NCI-H2196 (cell line): Measurements from ENCODE around the gene MTSS2.

Experiments
- DNase-seq: peaks from one replicate; lab custom pipeline; 2025; ENCODE audit not compliant: unreplicated experiment; lab: John Stamatoyannopoulos, UW

Gene MTSS2

DNA sequence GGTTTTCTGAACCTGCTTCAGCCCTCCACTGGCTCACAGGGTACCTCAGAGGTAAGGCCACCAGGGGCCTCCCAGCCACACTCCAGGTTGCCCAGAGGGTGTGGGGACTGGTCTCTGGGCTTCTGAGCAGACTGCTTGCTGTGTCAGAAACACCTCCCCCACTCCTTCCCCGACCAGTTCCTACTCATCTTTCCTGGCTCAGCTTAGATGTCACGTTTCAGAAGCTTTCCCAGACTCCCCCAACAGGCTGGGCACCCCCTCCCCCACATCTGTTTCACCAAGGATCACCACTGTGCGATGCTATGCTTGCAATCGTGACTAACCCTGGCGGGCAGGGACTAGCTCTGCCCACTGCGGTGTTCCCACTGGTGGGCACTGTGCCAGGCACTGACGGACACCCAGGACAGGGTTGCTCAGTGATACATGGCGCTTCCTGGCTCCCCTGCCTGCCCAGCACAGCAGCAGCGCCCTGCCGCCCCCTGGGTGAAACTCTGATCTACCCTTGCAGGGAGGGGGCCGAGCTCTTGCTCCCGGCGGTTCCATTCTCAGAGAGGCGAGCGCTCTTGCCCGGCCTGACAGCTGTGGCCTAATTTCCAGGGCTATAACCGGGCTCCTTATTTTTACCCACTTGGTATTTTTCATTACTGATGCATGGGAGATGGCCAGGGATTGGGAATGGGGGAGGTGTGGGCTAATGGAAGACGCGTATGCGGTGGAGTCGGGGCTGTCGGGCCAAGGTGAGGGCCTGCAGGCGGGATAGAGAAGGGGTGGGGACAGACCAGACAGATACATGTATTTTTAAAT, 29.4 kb upstream of the MTSS2 start:
- peak; percentile 79 for DNase-seq

DNA sequence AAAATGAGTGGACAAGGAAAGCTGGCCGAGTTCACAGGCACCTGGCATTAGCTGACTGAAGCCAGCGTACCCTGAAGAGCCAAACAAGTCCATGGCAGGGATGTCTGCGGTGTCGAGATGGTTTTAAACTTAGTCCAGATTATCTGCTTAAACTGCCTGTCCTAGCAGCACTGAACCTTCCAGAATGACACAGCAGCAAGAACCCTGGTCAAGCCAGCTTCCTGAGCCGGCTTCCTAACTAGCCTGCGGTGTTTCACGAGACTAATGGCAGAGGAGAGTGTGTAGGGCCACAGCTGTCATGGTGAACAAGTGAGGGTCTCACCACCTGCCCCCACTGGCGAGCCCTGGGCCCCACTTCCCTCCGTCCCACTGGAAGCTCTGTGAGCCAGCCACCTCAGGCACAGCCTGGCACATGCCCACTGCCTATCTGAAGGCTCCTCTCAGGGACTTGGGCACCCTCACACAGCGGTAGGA, 28.8 kb upstream of the MTSS2 start:
- DNase-seq, result no peak

DNA sequence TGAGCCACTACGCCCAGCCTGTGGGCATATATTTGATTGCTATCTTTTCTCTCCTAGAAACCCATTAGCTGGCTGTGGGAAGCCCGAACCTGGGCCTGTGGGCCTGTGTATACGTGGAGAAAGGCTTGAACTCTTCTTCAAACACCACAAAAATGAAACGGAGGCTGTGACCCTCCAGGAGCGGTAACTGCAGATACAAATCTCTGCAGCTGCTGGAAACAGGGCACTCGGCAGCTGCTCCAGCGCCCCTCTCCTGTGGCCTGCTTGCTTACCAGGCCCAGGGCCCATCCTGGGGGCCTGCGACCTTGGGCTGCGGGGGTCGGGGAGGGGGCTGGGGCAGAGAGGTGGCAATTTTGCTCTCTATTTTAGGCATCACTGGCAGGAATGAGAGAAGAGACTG, 28.0 kb upstream of the MTSS2 start:
- DNase-seq, result no peak

DNA sequence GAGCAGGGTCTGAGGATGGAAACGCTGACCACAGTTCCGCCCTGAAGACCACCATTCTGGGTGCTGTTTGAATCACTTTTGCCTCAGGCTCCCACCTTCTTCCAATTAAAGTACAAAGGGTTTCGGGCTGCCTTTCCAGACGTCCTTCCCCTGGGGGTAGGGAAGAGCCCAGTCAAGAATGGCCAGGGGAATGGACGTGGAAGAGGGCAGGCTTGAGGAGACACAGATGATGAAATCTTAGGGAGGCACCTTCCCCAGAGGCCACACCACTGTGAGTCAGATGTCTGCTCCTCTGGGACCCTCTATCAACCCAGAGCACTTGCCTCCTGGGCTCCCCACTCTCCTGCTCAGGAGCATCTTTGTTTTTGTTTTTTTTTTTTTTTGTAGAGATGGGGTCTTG, 27.5 kb upstream of the MTSS2 start:
- DNase-seq, result no peak

DNA sequence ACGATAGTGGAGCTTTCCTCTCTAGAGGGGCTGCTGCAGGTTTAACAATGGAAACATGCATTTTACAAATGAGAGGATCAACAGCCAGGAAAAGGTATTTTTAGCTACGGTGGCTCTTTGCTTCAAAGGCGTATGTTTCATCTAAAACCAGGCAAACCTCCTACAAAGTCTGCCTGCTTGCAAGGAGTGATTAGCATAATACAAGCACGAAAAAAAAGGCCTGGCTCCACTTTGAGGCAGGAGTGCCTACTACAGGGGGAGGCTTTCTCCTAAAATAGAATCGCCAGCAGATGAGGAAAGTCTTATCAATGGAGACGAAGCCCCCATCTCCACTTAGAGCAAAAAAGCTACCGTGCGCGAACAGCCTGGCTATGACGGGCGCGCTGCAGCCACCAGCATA, 27.1 kb upstream of the MTSS2 start:
- DNase-seq, result no peak

DNA sequence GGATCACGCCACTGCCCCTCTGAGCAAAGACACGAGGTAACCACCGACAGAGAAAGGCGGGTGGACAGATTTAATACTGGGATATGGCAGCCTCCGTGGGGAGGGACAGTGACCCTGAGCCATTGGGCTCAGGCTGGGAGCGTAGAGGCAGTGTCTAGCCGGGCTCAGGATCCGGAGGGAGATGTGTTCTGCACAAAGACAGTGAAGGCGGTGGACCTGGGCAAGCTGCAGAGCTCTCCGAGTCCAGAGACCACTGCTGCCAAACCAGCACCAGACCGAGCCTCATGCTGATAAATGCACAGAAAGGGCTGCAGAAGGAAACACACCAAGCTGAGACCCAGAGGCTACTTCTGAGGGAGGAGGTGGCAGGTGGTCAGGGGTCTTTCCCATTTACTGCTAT, 26.5 kb upstream of the MTSS2 start:
- no peak for DNase-seq

DNA sequence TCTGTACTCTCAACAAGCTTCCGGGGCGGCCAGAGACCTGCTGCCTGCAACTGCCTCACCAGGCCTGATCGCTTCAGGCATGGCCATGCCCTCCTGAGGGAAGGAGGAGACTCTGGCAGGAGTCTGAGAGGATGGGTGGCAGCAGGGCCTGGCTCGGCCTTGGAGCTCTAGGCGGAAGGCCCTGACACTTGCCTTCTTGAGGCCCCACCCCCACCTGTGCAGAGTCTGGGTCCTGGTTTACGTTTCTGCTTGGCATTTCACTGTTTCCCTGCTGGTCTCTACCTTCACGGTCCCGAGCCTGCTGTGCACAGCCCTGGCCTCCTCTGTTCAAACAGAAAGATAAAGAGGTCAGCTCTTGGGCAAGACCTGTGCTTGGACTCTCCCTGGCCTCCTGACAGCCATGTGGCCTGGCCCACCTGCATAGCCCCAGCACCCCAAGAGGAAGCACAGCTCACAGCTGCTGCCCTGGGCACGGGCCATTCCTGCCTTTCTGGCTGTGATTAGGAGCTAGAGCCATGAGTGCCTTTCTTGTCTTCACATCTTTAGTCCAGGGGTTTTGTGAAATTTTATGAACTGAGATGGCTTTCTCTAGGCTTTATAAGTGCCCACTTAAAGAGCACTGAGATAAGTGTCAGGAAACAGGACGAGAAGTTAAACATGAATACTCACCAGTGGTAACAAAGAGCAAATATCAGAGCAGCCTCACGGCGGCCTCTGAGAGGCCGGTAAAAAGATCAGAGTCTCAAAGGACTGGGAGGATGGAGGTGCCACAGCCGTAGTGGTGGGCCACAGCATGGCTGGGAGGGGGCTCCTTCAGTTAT, 25.6 kb upstream of the MTSS2 start:
- peak; percentile 18 for DNase-seq

DNA sequence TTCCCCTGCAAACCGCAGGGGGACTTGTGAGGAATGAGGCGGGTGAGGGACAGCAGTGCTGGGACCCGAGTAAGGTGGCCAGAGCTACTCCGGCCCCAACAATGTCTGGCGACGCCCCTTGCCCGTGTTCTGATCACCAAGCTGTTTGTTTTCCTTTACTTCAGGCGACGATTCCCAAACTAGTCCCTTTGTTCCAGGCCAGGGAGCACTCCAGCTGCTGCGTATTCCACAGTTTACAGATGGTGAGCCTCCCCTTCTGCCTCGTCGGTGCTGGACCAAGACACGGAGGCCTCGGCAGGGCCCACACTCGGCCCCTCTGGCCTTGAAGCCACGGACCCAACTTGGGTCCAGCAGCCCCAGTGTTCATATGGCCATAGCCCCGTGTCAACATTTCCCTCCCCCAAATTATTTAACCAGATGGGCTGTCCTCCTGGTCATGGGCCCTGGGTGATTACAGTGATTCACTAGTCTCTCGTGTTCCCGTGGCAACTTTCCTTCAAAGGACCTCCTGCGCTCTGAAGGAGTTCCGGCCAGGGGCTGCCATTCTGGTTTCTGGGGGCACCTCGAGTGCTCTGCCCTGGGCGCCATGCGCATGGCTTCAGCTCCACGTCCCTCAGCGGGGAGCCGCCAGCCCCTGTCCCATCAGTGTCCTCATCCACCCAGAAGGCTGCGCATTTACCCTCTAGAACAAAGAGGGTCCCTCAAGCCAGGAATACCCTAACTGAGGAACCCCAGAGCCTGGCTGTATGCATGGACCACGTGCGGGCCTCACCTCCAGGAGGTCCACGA, 24.8 kb upstream of the MTSS2 start:
- no peak for DNase-seq

DNA sequence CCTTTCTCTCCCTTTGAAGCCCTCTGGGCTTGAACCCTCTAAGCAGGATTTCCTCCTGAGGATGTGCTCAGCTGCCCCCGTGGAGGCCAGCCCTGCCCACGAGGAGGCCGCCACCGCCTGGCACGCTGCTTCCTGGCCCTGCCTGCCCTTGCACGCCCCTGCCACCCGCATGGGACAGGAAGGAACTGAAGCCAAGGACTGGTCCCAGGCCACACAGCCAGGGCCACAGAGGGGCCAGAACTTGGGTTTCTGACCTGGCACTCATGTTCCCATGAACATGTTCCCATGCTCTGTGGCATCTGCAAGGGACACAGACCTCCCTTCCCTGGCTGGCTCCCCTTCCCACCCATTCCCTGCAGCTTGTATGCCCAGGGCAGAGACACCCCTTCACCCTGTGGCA, 24.1 kb upstream of the MTSS2 start:
- DNase-seq, result no peak

DNA sequence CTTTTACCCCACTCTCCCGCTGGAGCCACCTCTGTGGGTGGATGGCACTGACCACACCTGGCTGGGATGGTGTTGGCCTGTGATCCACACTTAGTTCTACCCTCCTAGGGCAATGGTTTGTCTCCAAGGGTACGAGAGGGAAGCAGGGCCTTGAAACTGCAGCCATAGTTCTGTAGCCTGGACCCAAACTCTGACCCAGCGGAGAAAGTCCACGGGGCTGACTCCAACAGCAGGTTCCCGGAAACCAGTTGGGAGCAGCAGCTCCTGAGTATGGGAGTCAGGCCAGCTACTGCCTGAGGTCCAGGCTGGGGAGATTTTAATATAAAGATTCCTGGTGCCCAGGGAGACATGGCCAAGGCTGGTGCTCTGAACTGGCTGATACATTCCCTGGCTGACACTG, 23.6 kb upstream of the MTSS2 start:
- no peak for DNase-seq

DNA sequence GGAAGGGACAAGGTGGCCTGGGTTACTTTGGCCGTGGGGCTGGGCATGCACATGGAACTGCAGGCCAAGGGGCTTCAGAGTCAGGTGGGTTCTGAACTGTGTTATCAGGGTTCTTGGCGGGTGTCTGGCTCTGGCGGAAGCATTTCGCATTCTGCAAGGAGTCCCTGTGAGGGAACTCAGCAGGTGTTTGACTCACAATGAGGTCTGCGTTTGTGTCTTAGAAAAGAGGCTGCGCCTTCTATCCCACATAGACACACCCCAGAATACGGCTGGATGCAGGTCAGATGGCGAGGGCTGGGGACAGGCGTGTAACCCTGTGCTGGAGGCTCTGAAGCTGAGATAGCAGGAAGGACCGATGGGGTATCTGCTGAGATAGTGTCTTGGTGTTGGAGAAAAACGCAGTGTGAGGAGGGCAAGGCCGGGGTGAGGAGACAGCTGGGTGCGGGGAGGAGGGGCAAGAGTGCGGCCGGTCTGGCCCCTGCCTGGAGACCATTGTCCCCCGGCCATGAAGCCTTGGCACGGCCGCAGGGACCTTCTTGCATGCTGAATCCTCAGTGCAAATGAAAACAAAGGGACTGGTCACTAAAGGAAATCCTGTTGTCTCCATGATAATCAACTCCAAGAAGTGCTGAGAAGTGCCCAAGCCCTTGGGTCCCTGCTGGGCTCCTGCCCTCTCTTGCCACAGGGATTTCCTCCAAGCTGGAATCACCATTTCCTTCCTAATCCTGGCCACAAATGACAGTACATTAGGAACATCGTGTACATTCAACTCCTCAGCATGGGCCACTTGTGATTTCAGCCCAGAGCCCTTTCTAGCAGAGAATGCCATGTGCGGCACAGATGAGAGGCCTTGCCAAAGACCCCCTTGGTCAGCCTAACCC, 22.8 kb upstream of the MTSS2 start:
- DNase-seq, result no peak

DNA sequence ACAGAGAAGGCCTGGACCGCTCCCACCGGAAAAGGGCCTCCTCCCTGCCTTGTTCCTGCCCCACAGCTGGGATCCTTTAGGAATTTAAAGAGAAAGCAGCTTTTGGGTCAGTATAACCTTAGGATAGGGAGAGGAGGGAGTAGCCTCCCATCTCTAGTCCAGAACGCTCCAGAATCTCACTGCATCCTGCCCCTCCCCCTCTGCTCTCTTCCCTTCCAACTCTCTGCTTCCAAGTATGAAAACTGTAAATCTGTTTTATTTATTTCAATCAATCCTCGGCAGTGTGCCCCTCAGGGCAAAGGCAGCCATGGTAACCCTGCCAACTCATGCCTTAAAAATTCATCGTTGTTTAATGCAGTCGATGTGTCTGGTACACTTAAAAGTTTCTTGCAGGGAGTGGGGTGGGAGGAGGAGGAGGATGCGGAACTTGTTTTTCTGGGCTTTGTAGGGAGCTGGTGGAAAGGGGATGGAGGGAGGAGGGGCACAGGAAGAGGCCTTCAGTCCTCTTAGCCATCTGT, 21.2 kb upstream of the MTSS2 start:
- no peak for DNase-seq

DNA sequence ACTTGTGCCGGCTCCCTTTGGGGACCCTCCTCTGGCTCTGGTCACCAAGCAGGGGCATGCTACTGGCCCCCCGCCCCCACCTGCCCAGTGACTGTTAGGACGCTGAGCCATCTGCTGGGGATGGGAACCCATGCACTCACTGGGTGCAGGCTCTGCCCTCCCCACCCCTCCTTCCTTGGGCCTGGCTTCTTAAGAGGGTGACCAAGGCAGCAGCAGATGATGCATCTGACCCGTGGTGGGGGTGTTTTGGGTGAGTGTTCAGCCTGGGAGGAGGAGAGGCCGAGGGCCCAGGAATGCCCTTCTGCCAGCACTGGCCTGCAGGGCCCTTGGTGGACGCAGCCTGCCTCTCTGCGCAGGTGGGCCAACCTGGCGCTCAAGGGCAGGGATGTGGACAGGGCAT, 19.2 kb upstream of the MTSS2 start:
- DNase-seq, result no peak

DNA sequence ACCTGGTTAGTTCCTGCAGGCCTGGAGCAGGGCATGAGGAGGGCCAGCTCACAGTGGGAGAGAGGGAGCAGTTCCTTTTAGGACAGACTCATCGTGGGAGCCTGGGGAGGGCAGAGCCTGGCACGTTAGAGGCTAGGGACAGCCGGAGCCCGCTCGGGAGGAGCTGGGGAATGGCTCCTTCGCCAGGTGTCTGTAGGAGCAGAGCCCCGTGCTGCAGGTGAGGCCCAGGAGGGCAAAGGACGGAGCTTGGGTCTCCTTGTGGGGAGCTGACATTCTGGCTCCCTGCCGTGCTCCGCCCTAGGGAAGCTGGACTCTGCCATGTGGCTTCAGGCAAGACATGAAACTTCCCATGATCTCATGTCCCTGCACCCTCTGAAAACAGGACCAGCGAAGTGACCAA, 18.7 kb upstream of the MTSS2 start:
- DNase-seq, result no peak

DNA sequence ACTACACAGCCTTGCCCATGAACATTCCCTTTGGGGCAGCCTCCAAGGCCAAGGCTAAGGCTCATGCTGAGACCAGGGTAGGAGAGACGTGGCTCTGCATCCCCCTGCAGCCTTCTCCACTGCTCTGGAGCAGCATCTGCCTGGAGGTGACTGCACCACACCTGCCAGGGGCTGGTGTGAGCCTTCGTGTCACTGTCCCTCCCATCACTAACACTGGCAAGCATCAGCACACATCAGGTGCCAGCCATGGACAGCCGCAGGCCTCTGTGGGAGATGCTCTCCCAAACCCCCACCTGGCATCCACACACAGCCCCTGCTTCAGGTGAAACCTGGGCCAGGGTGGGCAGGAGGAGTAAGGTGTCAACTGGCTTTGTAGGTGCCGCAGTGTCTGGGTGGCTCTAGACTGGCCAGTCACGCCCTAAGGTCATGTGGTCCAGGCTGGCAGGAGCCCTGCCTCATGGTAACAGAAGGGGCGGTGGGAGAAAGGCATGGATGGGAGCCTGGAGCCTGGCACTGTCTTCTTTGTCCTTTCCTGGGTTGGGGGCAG, 18.1 kb upstream of the MTSS2 start:
- DNase-seq, result peak; percentile 16

DNA sequence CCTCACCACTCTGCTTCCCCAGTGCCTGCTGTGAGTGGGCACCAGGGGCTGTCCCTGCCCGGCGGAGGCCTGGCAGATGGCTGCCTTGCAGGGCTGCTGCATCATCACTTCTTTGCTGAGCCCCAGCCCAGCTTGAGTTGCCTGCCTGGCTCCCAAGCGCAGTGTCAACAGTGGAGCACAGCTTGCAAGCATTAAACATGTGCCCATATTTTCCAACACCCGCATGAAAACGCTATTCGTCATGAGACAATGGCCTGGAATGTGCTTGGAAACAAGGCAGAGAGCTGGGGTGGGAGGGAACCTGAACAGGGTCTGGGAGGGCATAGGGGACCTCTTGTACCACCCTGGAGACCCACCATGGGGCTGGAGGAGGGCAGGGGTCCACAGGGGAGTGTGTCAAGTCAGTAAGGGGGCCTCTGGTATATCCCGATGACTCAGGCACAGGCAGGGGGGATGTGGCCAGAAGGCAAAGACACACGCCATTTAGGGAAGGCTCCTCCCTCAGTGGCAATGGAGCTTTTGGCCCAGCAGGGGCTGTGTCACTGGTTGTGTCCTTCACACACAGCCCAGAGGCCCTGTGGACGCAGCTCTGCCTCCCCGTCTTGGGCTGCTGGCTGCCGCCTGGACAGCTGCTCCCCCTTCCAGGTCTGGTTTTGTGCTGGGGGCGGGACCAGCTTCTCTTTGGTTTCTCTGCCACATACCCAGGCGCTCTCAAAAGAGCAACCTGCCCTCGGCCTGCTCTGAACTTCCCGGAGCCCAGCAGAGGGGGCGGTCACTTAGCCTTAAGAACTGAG, 17.4 kb upstream of the MTSS2 start:
- peak; percentile 33 for DNase-seq

DNA sequence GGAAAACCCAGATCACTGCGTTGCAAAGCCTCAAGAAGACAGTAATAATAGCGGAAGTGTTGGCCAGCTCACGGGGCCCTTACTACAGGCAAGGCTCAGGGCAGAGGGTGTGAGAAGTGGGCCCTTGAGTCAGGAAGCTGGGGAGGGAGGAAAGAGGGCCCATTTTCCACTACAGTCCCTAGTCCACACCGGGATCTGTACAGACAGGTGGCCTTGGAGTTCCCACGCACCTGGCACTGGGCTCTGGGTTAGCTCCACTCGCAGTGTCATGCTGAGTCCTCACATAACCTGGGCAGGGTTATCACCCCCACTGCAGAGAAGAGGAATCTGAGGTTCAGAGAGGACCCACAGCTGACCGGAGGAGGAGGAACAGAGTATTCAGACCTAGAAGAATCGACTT, 16.8 kb upstream of the MTSS2 start:
- no peak for DNase-seq

DNA sequence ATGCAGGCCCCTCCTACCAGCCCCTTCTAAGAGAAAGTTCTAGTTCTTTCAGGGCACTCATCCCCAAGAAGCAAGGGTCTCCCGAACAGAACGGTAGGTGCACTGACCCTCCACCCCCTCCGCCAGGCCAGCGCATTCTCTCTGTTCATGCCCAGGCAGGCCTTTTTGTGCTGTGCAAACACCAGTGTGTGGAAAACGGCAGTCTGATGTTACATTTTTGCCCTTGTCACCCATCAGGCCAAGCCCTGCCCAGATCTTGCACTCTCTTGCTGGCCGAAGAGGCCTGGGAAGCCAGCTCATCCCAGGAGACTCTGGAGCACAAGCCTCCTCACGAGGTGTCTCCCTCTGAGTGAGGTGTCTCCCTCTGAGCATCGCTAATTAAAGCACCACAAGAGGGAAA, 16.1 kb upstream of the MTSS2 start:
- DNase-seq, result peak; percentile 66

DNA sequence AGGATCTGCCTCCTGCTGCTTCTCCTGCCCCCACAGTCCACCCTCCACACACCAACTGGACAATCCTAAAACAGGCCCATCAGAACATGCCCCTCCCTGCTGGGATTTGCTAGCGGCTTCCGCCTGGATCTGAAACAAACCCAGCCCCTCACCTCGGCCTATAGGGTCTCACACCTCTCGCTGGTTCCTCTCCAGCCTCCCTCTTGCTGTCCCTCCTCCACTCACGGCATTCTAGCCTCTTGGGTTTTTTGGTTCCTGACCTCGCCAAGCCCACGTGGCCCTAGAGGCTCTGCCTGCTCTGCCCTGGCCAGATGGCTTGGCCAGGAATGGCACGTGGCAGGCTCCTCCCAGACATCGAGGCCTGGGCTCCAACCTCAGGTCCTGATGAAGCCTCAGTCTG, 15.7 kb upstream of the MTSS2 start:
- DNase-seq, result peak; percentile 66
